NCI-H2081 (cell line): ENCODE data around the gene SFT2D2.
A peak's percentile ranks its signal among the peaks of the same experiment; 100 is the strongest.

Experiments used
- DNase-seq, 2 experiments: peaks; one replicate each; lab custom pipeline; 2025; lab: John Stamatoyannopoulos, UW

SFT2D2 gene

DNA sequence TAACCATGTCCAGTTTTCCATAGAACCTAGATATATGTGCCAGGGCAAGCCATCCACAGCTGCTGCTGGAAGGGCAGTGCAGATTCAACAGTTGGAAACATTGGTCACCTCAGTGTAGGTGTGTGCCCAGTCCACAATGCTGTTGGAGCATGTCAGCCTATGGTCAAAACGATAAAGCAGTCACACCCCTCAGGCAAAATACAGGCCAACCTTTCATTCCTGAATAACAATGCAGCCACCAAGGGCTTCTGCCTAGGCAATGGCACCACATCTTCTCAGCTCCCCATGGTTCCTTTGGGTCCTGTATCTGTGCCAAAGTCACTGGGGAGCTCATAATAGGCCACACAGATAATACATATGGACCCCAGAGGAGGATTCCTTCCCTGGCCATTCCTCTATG lies 39.8 kb downstream of the SFT2D2 start:
- no peak for DNase-seq

DNA sequence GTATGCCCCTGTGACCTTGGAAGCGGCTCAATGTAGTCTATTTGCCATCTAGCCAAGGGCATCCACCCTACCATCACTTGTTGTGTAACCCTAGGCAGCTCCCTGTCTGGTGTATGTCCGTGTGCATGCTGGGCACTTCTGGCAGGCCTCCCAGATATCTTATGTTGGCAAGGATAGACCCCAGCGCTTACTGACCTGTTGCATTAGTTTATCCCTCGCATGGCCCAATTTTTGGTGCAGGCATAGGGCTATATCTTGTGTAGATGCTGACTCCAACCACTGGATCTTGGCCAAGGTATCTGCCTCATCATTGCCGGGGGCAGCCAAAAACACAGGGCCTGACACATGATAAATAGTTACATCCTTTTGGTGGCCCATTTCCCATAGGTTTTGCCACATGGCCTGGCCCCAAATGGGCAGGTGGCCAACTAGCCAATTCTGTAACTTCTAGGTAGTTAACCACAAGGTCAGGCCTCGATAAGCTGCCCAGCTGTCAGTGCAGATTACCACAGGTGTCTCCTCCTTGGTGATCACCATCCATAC lies 40.9 kb downstream of the SFT2D2 start:
- no peak for DNase-seq

DNA sequence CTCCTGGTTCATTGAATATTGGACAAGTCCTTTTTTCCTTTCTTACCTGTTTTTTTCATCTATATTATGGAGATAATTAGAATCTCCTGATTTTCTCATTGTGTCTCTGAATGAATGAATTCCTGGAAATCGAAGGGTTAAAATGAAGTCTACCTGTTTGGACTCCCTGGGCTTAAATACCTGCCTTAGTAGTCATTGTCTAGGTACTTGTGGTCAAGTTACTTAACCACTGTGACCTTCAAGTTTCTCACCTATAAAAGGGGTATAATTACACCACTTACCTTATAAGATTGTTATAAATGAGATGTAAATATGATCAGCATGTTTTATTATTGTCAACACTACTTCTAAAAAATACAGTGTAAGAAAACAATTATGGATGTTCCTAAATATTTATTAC lies 45.8 kb downstream of the SFT2D2 start:
- DNase-seq: no peak

DNA sequence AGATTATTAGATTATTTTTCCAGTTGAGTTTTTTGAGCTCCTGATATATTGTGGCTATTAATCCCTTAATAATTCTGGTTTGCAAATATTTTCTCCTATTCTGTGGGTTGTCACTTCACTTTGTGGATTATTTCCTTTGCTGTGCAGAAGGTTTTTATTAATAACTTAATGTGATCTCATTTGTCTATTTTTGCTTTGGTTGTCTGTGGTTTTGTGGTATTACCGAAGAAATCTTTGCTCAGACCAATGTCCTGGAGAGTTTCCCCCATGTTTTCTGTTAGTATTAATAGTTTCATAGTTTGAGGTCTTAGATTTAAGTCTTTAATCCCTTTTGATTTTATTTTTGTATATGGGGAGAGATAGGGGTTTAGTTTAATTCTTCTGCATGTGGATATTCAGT lies 47.8 kb downstream of the SFT2D2 start:
- no peak for DNase-seq

DNA sequence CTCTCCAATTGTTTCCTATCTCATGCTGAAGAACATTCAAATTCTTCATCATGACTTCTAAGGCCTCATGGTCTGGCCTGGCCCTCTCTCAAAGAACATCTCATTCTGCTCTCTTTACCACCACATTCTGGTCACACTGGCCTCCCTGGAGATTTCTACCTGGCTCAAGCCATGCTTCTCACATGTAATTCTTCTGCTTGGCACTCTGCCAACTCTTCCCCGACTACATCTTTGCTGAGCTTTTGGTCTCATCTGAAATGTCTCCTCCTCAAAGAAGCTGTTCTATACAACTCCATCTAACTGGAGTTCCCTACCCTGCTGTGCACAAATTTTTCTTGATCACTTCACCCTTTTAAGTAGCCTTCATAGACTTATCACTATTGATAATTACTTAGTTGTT lies 53.4 kb downstream of the SFT2D2 start:
- no peak for DNase-seq

DNA sequence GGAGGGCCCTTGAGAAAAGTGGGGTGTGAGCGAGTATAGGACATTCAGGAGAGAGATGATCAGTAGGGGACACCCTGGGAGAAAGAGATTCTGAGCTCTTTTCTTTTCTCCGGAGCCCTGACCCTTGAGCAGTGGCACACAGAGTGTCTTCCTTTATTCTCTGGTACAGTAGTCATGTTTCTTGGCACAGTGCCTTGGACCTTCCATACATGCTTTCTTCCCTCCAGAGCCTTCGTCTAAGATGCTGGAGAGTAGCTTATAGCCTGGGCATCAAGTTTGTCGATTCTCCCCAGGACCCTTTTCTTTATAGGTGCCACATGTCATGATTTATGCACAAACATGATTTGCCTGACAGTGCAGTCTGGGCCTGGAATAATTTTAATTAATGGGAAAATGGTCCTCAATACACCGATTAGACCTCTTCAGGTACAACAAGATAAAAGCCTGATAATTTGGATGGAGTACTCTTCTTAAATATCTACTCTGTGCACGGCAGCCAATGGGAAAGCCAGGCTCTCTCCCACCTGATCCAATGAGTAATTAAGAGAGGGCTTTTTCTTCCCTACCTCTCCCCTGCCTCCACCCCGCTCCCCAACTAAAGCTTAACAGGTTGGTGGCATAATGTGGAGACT lies 54.6 kb downstream of the SFT2D2 start, which contains the start of gene TBX19:
TBX19 (plus strand) TSS at position 582 of the 632 bp plus-strand sequence. CDS start 214 bp downstream, outside the sequence.
- no peak for DNase-seq

DNA sequence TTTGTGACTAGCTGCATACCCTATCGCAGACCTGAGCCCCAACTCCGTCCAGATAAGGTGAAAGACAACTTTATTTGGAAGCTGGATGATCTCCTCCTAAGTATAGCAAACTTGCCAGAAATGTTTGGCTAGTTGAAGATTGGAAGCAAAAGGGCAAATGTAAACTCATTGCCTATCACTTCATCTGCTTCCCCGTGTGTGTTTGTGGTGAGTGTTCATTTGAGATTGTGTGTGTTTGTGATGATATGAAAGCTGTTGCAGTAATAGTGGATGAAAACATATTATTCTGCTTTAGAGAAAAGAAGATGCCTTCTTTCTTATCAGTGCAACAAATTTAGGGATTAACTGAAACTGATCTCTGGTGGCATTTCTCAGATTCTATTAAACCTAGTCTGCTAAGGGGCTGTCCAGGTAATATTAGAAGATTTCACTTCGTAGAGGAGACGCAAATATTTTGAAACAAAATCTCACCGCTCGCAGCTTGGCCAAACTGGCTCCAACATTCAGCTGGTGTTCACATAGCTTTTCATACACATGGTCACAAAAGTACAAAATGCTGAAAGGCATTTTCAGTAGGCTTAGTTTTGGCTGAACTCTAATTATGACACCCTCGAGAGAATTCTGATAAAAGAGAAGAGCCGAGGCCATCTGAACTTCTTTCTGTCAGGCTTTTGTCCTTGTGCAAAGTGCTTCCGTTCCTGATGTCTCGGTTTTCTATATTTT lies 56.0 kb downstream of the SFT2D2 start:
- no peak for DNase-seq

DNA sequence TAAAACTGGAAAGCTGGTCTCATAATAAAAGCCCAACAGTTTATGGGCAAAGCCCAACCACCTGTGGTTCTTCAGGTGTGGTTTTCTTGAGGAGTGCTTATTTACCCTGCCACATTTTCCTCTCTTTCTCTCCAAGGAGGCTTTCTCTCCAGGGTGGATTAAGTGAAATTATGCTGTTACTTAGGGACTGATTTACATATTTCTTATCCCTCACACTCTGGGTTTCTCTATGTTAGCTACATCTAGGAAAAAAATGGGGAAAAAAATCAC lies 59.7 kb downstream of the SFT2D2 start:
- DNase-seq: no peak

DNA sequence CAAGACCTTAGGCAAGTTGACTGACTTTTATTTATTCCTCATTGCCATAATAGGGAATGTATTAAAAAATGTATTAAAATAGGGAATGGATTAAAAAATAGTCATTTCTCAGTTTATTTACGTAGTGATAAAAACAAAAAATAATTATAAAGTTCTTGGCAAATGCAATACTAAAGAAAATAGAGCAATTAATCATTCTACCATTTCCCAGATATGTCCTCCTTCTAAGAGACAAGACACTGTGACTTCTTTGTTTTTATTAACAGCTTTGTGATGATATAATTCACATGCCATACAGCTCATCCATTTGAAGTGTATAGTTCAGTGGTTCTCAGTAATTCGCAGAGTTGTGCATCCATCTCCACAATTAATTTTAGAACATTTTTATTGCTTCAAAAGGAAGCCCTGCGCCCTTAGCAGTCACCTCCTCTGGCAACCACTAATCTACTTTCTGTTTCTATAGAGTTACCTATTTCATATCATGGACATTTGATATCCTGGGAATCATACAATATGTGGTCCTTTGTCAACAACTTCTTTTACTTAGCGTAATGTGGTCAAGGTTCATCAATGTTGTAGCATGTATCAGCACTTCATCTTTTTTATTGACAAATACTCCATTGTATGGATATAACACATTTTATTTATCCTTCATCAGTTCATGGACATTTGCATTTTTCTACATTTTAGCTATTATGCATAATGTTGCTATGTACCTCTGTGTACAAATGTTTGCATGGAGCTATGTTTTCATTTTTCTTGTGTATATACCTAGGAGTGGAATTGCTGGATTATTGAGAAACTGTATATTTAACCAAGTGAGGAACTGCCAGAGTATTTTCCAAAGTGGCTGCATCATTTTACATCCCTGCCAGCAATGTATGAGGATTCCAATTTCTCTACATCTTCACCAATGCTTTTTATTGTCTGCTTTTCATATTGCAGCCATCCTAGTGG lies 60.4 kb downstream of the SFT2D2 start:
- DNase-seq: no peak

DNA sequence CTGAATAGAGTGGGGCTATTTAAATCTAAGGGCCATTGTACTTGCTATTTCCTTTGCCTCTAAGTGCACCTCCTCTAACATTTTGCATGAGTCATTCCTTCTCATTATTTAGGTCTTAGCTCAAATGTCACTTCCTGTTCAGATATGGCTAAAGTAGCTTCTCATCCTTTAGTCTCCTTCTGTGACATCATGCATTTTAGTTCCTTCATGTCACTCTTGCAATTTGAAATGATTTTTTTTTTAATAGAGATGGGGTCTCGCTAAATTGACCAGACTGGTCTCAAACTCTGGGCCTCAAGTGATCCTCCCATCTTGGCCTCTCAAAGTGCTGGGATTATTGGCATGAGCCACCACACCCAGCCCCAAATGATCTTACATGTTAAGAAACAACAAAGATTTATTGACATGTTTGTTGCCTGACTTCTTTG lies 61.4 kb downstream of the SFT2D2 start:
- no peak for DNase-seq

DNA sequence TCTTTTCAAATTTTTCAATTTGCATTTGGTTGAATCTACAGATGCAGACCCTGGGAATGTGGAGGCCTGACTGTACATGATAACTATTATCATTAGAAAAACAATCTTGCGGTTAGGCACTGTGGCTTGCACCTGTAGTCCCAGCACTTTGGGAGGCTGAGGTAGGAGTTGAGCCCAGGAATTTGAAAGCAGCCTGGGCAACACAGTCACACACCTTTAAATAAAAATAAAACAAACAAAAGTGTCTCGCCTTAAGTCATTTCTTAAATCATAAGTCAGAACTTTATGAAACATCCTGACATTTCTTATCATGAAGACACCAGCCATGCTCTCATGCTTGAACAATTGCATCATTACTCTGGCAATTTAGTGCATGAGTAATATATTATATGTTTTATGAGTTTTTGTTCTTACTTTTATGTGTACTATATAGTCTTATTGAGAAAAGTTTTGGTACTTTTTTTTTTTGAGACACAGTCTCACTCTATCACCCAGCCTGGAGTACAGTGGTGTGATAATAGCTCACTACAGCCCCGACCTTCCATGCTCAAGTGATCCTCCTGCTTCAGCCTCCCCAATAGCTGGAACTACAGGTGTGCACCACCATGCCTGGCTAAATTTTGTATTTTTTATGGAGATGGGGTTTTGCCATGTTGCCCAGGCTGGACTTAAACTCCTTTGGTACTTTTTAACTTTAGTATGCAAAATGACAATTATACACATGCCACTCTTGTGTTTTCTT lies 62.7 kb downstream of the SFT2D2 start:
- DNase-seq: no peak

DNA sequence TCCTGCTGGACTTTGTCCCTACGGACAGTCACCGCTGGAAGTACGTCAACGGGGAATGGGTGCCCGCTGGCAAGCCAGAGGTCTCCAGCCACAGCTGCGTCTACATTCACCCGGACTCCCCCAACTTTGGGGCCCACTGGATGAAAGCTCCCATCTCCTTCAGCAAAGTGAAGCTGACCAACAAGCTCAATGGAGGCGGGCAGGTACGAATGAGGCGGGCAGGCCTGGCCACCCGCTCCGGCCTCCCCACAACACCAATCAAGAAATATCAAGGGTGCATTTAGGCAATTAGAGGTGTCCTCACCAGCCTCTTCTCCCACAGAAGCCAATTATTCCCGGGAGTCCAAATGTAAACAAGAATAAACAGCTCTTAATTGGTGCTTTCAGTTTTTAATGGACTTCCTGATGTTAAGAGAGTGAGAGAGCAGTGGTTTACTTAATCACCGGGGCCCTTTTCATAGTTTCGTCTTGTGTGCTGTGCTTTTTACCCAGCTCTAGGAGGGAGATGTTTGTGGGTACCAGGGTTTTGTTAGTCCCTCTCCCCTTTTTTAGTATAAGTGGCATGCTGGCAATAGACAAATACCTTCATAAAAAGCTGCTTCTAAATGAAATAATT lies 65.5 kb downstream of the SFT2D2 start:
- peak; percentile 71 to 89 for DNase-seq

DNA sequence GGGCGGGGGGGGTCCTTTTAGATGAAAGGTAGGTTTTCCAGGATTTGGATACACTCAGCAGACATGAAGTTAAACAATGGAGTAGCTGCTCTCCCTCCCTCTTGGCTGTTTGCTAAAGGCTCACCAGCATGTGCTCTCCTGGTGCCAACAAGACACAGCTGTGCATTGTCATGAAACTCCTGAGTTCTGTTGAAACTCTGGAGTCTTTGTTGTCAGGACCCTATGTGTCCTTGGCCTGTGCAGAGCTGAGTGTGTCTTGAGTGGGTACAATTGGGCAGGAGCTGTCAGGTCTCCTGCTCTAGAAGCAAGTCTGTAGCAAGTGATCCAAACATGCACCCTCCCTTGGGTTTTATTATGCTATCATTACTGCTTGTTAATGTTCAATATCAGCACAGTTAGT lies 67.6 kb downstream of the SFT2D2 start:
- no peak for DNase-seq

DNA sequence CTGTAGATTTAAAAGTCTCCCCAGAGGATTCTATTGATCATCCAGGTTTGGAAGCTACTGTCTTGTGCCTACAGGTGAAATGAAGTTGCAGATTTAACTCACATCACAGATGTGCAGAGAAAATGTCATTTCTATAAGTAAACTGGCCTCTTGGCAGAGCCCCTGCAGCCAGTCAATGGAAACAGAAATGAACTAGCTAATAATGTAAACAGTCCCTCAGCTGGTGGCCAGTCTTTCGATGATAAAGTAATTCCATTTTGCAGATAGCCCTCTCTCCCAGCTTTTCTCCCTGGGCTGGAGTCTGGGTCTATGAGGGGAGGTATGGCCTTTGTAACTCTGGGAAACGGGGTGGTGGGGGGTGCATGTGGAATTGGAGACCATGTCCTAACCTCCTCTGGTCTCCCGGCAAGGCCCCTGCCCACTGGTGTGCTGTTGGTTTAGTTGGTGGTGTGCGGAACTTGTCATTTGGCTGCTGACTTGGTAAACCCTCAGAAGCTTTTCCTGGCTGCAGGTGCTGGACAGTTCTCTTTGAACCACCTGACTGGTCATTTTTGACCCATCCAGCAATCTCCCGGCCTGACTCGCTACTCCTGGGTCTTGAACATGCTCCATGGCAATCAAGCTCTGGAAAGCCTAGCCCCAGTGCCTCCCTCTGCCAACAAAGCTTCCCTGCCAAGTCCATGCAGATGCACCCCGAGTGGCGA lies 69.8 kb downstream of the SFT2D2 start:
- DNase-seq: no peak

DNA sequence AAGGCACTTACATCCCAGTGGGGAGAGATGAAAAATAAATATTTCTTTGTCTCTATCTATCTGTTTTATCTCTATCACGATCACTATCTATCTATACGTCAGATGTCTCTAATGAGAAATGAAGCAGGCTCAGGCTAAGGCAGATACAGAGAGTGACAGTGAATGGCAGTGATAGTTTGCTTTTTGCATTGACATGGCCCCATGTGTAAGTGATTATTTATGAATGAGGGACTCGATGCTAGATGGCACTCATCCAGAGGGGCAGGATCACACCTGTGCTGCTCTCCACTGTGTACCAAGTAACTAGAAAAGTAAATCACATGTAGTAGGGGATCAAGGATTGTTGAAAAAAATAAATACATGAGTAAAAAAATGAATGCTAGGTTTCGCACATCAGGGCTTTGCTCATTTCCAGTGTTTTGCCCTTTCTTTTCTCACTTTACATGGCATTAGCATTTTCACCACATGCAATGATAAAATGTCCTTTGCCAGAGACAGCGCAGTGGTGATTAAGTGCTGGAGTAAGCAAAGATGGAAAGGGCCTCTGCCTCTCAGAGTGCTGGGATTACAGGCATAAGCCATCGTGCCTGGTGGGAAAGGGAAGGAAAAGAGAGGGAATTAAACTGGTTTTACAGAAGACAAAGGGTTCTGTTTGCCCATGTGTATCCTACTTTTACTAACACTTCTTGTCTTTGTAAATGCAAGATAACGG lies 71.4 kb downstream of the SFT2D2 start:
- DNase-seq: peak; percentile 63 to 81

DNA sequence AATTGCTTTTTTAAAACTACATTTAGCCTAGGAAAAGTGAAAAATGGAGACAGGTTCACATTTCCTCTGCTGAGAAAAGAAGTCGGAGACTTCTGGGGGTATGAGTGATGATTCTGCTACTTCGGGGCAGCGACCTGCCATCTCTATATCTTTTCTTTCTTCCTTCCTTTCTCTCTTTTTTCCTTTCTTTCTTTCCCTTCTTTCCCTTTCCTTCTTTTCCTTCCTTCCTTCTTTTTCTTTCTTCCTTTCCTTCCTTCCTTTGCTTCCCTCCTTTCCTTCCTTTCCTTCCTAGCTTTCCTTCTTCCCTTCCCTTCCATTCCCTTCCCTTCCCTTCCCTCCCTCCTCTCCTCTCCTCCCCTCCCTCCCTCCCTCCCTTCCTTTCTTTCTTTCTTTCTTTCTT lies 72.6 kb downstream of the SFT2D2 start:
- no peak for DNase-seq

DNA sequence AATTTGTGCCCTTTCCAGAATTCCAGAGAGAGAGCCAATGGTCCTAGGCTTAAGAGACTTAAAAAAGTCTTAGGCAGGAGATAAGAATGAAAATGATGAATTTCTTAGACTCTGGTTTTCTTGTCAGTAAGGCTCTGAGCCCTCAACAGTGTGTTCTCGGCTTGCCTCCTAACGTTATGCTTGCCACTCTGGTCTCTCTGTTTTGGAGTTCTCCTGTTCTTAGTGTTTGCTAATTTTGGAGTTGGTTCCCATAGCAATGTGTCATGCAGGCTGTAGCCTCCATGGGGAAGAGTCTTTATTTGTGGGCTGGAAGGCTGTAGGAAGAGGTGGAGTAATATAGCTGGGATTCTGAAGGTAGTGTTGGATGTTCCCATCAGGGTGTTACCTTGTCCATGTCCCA lies 74.8 kb downstream of the SFT2D2 start:
- no peak for DNase-seq

DNA sequence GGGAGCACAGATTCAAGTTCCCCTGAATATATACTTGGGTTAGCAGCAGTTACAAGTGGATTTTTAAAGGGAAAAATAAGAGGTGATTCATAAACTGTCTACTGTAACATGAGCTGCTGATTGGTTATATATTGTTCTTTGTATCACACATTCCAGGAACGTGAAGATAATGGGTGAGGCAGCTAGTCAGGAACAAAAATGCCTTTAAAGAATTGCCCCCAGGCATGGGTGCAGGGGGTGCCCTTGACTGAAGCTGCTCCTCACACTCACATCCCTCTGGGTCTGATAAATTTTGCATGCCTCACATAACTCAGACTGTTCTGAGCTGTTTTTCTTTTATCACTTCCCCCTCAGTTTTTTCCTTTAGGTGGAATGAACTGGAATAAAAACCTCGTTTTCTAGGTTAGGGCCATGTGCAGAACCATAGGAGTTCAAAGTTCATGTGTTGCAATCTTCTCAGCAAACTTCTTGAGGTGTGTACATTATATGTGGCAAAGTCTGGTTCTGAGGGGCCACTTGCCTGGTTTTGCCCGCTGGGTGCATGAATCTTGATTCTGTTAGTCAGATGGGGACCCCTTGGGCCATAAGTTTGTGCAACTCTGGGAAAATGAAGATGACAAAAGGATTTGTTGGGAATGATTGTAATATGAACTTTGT lies 76.0 kb downstream of the SFT2D2 start:
- DNase-seq: no peak
